Fibroblast of skin of back (primary cell): Measurements from ENCODE around the gene LPAR1.
A peak's percentile ranks its signal among the peaks of the same experiment; 100 is the strongest.

Source experiments
- DNase-seq: peaks from one replicate; pipeline ENCODE4 v3.0.0-alpha.2; 2013

Gene LPAR1

DNA sequence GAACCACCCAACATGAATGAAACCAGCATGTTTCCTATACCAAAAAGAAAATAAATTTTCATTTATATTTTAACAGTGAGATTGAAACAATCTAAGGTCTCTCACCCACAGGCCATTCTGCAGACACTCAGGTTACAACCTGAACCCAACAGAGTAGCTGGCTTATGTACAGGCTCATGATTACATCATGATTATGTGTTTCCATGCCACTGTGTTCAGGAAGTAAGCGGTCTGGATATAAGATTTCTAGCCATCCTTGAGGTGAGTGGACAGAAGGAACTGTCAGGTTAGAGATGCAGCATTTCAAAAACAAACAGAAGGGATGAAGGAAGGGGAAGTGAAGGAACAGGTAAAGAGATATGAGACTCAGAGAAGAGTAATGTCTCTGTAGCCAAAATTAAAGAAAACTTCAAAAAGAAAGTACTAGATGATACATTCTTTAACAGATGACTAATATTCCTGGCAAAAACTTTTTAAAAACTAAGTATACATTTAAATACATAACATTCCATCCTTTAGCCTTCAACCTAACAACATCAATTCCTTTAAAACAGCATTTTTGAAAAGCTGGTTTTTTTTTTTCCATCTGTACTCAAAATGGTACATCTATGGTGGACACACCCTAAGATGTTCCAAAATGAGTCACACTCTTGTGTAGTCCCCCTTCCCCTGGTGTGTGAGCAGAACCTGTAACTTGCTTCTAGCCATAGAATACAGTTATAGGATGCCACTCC is 119.8 kb downstream of the LPAR1 start:
- peak; percentile 87 for DNase-seq

- no peak for DNase-seq
These were observed 121.9 kb downstream of the LPAR1 start for GRCh38 chr9:110916403-110916802.

GRCh38 chr9:110912419-110913291 is 125.6 kb downstream of the LPAR1 start:
- DNase-seq = no peak

DNA sequence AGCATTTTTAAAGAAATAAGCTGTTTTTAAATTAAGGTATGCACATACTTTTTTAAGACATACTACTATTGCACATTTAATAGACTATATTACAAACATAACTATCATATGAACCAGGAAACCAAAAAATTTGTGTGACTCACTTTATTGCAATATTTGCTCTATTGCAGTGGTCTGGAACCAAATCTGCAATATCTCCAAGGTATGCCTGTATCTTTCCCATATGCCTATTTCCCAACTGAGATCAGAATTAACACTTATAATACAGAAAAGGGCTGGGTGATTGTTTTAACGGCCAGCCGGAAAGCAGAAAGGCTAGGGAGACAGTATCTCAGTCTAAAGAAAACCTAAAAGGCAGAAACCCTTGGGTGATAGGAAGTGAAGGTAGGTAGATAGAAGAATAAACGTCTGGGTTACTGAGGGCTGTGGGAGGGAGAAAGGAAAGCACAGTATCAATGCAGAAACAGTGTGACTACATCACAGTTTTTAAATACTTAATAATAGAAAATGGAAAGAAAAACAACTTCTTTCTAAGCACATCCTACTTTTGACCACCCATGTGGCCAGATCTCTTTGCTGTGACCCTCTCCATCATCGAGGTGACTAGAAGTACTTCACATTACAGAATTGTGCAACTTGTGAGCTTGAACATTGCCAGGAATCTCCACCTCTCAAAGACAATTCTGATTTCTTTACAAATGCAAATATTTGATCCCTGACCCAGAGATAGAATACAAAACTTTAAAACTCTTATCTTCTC is 126.4 kb downstream of the LPAR1 start:
- DNase-seq = peak; percentile 80

GRCh38 chr9:110908894-110909293 is 129.4 kb downstream of the LPAR1 start:
- no peak for DNase-seq

- DNase-seq = no peak
These were observed 137.4 kb downstream of the LPAR1 start for GRCh38 chr9:110900917-110901316.

GRCh38 chr9:110900456-110900855 is 137.8 kb downstream of the LPAR1 start:
- peak; percentile 44 for DNase-seq

- DNase-seq = no peak
These were observed 139.4 kb downstream of the LPAR1 start for GRCh38 chr9:110898866-110899265.

- DNase-seq = no peak
These were observed 139.9 kb downstream of the LPAR1 start for GRCh38 chr9:110898358-110898757.

GRCh38 chr9:110897943-110898342 is 140.3 kb downstream of the LPAR1 start:
- peak; percentile 90 for DNase-seq

DNA sequence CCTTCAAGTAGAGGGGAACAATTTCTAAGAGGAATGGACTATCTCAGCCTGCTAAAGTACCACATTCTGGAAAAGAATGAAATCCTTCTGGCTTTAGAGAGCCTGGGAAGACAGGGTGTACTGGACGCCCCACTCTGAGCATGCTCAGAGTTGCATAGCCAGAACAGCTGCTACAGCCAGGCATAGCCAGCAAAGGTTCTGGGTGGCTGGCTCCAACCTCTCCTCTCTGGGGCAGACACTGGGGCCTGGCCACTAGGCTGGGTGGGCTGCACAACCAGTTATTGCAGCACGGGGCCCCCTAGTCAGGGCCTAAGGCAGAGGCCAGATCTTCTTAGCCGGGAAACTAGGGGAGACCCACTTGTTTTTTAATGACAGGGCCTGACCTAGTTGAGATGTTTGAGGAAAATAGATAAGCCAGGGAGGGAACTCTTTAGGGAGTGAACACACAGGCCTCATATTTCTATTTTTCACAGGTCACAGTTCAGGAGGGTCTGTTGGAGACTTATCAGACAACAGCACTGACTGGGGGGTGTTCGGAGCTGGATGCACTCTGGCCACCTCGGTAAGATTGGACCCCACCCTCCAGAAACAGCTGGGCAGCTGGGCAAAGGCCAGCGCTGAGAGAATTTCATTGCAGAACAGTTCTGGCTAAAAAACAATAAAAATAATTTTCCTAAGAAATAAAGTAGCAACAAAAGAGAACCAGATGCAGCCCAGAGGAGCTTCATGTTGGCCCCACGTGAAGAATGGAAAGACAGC is 142.9 kb downstream of the LPAR1 start:
- no peak for DNase-seq

GRCh38 chr9:110894731-110895130 is 143.5 kb downstream of the LPAR1 start:
- no peak for DNase-seq

DNA sequence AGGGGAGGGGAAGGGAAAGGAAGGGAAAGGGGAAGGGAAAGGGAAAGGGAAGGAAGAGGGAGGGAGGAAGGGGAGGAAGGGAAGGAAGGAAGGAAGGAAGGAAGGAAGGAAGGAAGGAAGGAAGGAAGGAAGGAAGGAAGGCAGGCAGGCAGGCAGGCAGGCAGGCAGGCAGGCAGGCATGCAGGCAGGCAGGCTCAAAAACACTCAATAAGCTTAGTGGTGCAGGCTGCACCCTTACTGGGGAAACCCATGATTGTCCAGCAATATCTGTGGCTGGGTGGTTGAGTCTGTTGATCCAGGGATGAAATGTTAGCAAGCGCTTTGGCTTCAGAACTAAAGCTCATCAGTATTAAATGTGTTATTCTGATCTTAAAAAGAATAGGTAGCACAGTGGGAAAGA is 145.6 kb downstream of the LPAR1 start:
- no peak for DNase-seq

DNA sequence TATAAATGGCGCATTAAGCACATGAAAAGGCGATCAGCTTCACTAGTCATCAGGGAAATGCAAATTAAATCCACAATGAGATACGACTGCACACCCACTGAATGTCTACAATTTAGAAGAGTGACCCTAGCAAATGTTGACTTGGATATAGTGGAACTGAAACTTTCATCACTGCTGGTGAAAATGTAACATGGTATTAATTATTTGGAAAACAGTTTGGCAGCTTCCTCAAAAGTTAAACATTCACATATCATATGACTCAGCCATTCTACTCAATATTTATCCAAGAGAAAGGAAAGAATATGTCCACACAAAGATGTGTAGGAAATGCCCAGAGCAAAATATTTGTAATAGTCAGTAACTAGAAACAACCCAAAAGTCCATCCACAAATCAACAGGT is 146.5 kb downstream of the LPAR1 start:
- peak; percentile 74 for DNase-seq

GRCh38 chr9:110890416-110890815 is 147.9 kb downstream of the LPAR1 start:
- peak; percentile 62 for DNase-seq

- no peak for DNase-seq
These were observed 151.0 kb downstream of the LPAR1 start for GRCh38 chr9:110887276-110887675.

DNA sequence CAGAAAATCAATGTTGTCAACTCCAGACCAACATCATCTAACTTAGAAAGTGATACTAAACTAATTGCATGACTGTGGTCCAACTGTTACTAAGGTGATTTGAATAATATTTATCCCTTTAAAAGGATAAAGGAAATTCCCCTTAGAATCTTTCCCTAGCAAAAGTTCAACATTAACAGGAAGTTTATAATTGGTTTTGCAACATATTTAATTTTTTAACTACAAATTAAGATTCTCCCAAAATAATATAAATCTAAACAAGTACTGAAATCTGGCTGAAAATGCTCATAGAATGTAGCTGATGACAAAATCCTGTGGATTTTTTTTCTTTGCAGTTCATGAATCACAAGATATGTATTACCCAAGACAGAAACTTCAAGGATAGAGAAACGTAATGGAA is 151.4 kb downstream of the LPAR1 start:
- peak; percentile 29 for DNase-seq

- peak; percentile 18 for DNase-seq
These were observed 158.1 kb downstream of the LPAR1 start for GRCh38 chr9:110880189-110880588.

GRCh38 chr9:110877374-110877773 is 160.9 kb downstream of the LPAR1 start:
- no peak for DNase-seq

GRCh38 chr9:110876929-110877328 is 161.3 kb downstream of the LPAR1 start:
- no peak for DNase-seq

- no peak for DNase-seq
These were observed 163.2 kb downstream of the LPAR1 start for GRCh38 chr9:110874963-110875674.

DNA sequence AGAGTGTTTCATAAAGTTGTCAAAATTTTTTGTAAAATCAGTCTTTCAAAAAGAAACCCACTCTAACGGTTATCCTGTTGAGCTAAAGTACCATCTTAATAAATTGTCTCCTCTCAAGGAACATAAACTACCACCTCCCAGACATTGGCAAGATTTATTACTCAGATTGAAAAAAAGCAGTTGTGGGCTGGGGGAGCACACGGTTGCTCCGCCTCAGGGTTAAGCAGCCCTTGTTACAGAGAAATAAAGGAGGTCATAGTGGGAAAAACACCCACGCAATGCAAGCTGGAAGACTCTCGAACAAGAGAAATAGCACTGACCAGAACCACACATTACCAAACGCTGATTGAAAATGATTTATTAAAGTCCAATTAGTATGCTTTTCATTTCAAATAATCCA is 165.3 kb downstream of the LPAR1 start:
- no peak for DNase-seq
